ENCODE measurements around the gene STK36.
A peak's percentile ranks its signal among the peaks of the same experiment; 100 is the strongest.

DNA sequence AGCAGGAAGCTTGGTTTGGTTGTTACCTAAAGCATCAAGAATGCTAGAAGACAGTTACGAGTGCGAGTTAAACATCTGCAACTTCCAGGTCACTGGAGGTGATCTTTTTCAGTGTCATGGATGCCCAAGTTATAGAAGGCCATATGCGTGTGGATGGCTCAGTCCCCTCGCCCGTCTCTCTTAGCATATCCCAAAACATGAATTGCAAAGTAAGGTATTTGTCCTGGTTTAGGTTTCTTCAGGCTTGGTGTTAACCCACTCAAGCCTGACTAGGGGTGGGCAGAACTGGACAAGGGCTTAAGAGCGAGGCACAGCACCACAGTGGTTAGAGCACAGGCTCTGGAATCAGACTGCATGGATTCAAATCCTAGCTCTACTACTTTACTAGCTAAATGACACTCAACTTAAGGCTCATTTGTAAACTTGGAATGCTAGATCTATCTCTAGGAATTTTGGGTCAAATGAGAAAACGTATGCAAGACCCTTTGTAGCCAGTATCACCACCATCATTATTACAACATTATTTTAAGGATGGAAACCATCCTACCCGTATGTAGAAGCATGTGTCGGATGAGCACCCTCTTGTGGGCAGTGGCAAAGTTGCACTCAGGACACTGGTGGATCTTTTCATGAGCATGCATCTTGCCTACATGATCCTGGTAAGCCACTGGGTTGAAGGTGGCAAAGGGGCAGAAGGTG lies 23.6 kb upstream of the STK36 start:
- TF ChIP-seq CTCF (IDR thresholded peaks at IDR 0.05) (peak; percentile 38 to 83 (median 73)), POLR2A (IDR thresholded peaks at IDR 0.05) (peak in 1 of 4 donors; percentile 4)
